Melanocyte of skin (primary cell): Measurements from ENCODE around the gene ATF6. TPM values are rescaled to one million over a fixed set of nuclear protein-coding genes. Genes with fewer than 3 reads are reported as not detected.

Source experiments
- small RNA-seq, 2 donors: library from RNA; depleted of rRNA; stranded (forward); fragments of <200 nt; gene quantifications; one replicate each; pipeline ENCODE3, GENCODE V24; 2012
- total RNA-seq, 2 donors: library from RNA; depleted of rRNA; stranded (reverse); fragments of >200 nt; gene quantifications; 2 replicates each; pipeline ENCODE4 v1.2.3, GENCODE V29; 2012

ATF6 gene, protein sequence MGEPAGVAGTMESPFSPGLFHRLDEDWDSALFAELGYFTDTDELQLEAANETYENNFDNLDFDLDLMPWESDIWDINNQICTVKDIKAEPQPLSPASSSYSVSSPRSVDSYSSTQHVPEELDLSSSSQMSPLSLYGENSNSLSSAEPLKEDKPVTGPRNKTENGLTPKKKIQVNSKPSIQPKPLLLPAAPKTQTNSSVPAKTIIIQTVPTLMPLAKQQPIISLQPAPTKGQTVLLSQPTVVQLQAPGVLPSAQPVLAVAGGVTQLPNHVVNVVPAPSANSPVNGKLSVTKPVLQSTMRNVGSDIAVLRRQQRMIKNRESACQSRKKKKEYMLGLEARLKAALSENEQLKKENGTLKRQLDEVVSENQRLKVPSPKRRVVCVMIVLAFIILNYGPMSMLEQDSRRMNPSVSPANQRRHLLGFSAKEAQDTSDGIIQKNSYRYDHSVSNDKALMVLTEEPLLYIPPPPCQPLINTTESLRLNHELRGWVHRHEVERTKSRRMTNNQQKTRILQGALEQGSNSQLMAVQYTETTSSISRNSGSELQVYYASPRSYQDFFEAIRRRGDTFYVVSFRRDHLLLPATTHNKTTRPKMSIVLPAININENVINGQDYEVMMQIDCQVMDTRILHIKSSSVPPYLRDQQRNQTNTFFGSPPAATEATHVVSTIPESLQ
- 10 to 100 TPM; 28.0 to 28.6 TPM for total RNA-seq

GRCh38 chr1:161766102-161766981 is at the start of gene ATF6:
ATF6 (plus strand) TSS chr1:161766320; CDS start chr1:161766361, 41 bp downstream.

DNA sequence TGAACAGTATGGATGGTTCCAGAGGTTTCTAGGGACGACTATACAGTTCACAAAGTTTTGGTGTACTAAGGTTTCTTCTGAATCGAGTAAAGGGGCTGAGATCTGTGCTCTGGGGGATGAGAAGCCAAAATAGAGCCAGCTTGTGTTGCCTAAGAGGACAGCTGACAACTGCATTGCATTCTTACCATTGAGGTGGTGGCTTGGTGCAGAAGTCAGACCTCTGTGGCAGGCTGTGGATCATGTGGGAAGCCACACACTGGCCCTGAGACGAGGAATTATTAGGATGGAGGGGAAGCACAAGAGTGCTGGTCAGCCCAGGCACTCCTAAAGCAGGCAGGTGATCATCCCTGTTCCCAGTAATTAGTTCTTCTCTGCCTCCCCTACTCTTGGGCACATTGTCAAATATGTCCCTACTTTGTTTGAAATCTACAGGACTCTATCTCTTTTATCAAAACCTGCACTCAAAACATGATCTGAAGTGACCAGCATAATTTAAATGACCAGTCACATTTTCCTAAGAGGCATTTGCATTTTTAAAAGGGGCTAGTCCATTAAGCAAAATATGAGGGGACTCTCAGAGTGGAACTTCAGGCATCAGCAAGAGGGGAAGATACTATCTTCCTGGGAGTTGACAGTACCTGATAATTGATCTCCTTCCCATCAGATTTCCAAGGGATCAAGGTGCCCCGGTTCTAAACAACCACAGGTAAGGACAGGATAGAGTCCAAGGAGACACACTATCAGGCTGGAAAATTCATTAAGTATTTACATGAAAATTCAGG is 45.0 kb upstream of the ATF6 start, which contains the start of gene FCRLB:
TSS of gene FCRLB (plus strand) at position 589 of the 782 bp plus-strand sequence. CDS start 1,129 bp downstream, outside the sequence.

GRCh38 chr1:161749509-161750407 is 16.4 kb upstream of the ATF6 start, which contains the start of gene DUSP12:
DUSP12 (plus strand) TSS chr1:161749786; CDS start chr1:161749802, 16 bp downstream.

Small RNAs within 50 kb of the gene (small RNA-seq; reads per million reads assigned to genes)
- 0 reads per million in 2 donors for gene RN7SL466P

Other genes with a start within 250 kb of the ATF6 start
- 1 to 10 TPM; 6.0 to 7.2 TPM for gene HSPA6, start 241.8 kb upstream of the ATF6 start, total RNA-seq
- gene FCGR3A, start 216.5 kb upstream of the ATF6 start, total RNA-seq = not detected
- gene FCGR3B, start 135.1 kb upstream of the ATF6 start, total RNA-seq = not detected
- gene FCGR2B, start 103.2 kb upstream of the ATF6 start, total RNA-seq = 1 to 10 TPM in 1 of 2 donors, under 1 TPM in 1; 0.67 to 4.1 TPM
- gene FCRLA, start 59.1 kb upstream of the ATF6 start, total RNA-seq = 100 to 1,000 TPM in 1 of 2 donors, 10 to 100 TPM in 1; 79.6 to 243 TPM
- gene FCRLB, start 44.8 kb upstream of the ATF6 start, total RNA-seq = 1 to 10 TPM; 3.3 to 5.9 TPM
- gene DUSP12, start 16.5 kb upstream of the ATF6 start, total RNA-seq = 10 to 100 TPM; 21.3 to 37.6 TPM